Osteoblast (primary cell): ENCODE data around the gene NUAK2. TPM values are rescaled to one million over a fixed set of nuclear protein-coding genes. Genes with fewer than 3 reads are reported as not detected.

Experiments
- DNase-seq: peaks from one replicate; pipeline ENCODE4 v3.0.0; 2011; ENCODE audit warnings: low spot score, mixed read lengths; ENCODE audit not compliant: insufficient read length; ENCODE audit errors: missing footprints
- H2AFZ ChIP-seq: 2 replicates; pipeline ENCODE4 v1.6.0; 2011; ENCODE audit warnings: mild to moderate bottlenecking, low read length
- H3K27ac ChIP-seq: 2 replicates; pipeline ENCODE4 v1.5.1; 2011; ENCODE audit warnings: mild to moderate bottlenecking, low read depth, low read length, moderate library complexity
- H3K27me3 ChIP-seq: 2 replicates; pipeline ENCODE4 v1.6.0; 2012; ENCODE audit warnings: mild to moderate bottlenecking, control low read depth, inconsistent platforms, low read length, moderate library complexity; ENCODE audit not compliant: insufficient read depth
- H3K36me3 ChIP-seq: 2 replicates; pipeline ENCODE4 v1.5.1; 2011; ENCODE audit warnings: mild to moderate bottlenecking, low read length, control low read depth, moderate library complexity; ENCODE audit not compliant: insufficient read depth
- H3K4me1 ChIP-seq: 2 replicates; pipeline ENCODE4 v1.5.1; 2011; ENCODE audit warnings: mild to moderate bottlenecking, low read length, control low read depth, moderate library complexity; ENCODE audit not compliant: insufficient read depth
- H3K4me2 ChIP-seq: 2 replicates; pipeline ENCODE4 v1.6.0; 2011; ENCODE audit warnings: mild to moderate bottlenecking, low read length; ENCODE audit not compliant: insufficient read depth
- H3K4me3 ChIP-seq: fragments of 200-600 bp; sonication (generic); 3 replicates; pipeline ENCODE4 v1.5.1; 2012; ENCODE audit warnings: mild to moderate bottlenecking, low read length, inconsistent platforms; ENCODE audit not compliant: insufficient read depth
- H3K79me2 ChIP-seq: 2 replicates; pipeline ENCODE4 v1.6.0; 2012; ENCODE audit warnings: mild to moderate bottlenecking, low read length, control low read depth, inconsistent platforms; ENCODE audit not compliant: insufficient read depth
- H3K9me3 ChIP-seq: 2 replicates; pipeline ENCODE4 v1.5.1; 2011; ENCODE audit warnings: low read depth, low read length, control low read depth
- H4K20me1 ChIP-seq: 2 replicates; pipeline ENCODE4 v1.6.0; 2012; ENCODE audit warnings: mild to moderate bottlenecking, low read length, control low read depth; ENCODE audit not compliant: insufficient read depth
- CTCF ChIP-seq: IDR thresholded peaks from 2 replicates; pipeline ENCODE4 v1.5.1; 2011; ENCODE audit warnings: mild to moderate bottlenecking, low read depth, low read length, moderate library complexity; ENCODE audit errors: extremely low read depth
- total RNA-seq: library from RNA; depleted of rRNA; stranded (reverse); fragments of >200 nt; gene quantifications from 2 replicates; pipeline ENCODE4 v1.2.3, GENCODE V29; 2012

Gene NUAK2
- total RNA-seq, 1 donor, result 3.6 TPM

- peaks cover 90% of the 10 kb centered on the region for H3K36me3 ChIP-seq
- H3K27ac ChIP-seq, result peak overlapping the region; percentile 29
- peaks cover 33% of the 10 kb centered on the region for H3K79me2 ChIP-seq
- H2AFZ ChIP-seq, result no peak overlapping the region
- H3K4me1 ChIP-seq, result peaks cover 5% of the 10 kb centered on the region
- H3K4me2 ChIP-seq, result no peak overlapping the region
- no peak overlapping the region for H3K4me3 ChIP-seq
- H3K9me3 ChIP-seq, result no peaks in the 10 kb centered on the region
- peaks cover 4% of the 10 kb centered on the region for H4K20me1 ChIP-seq
- H3K27me3 ChIP-seq, result no peaks in the 10 kb centered on the region
- no peak for TF ChIP-seq CTCF
- DNase-seq, result no peak
Observed at GRCh38 chr1:205306929-205307566, 14.5 kb downstream of the NUAK2 start.

GRCh38 chr1:205304695-205305070 lies 16.9 kb downstream of the NUAK2 start:
- TF ChIP-seq CTCF, result no peak
- no peak overlapping the region for H3K4me2 ChIP-seq
- H2AFZ ChIP-seq, result no peak overlapping the region
- peaks cover 66% of the 10 kb centered on the region for H3K36me3 ChIP-seq
- no peak overlapping the region for H3K4me3 ChIP-seq
- H3K9me3 ChIP-seq, result no peaks in the 10 kb centered on the region
- peaks cover 10% of the 10 kb centered on the region for H3K79me2 ChIP-seq
- H3K27me3 ChIP-seq, result no peaks in the 10 kb centered on the region
- H4K20me1 ChIP-seq, result peaks cover under 1% of the 10 kb centered on the region
- peak overlapping the region; percentile 42 for H3K27ac ChIP-seq
- H3K4me1 ChIP-seq, result peaks cover 27% of the 10 kb centered on the region
- DNase-seq, result no peak

- no peak for TF ChIP-seq CTCF
- H3K9me3 ChIP-seq, result no peaks in the 10 kb centered on the region
- peaks cover 27% of the 10 kb centered on the region for H3K4me1 ChIP-seq
- H3K27me3 ChIP-seq, result no peaks in the 10 kb centered on the region
- no peak overlapping the region for H3K4me2 ChIP-seq
- no peaks in the 10 kb centered on the region for H4K20me1 ChIP-seq
- peaks cover 9% of the 10 kb centered on the region for H3K79me2 ChIP-seq
- DNase-seq, result no peak
- peaks cover 61% of the 10 kb centered on the region for H3K36me3 ChIP-seq
- H3K27ac ChIP-seq, result no peak overlapping the region
- H2AFZ ChIP-seq, result no peak overlapping the region
- no peak overlapping the region for H3K4me3 ChIP-seq
Observed at GRCh38 chr1:205304046-205304694, 17.4 kb downstream of the NUAK2 start.

- Histone ChIP-seq H3K9me3 (no peaks in the 10 kb centered on the region), H3K4me3 (no peak overlapping the region), H2AFZ (no peak overlapping the region), H4K20me1 (no peaks in the 10 kb centered on the region), H3K4me2 (no peak overlapping the region), H3K4me1 (peaks cover 34% of the 10 kb centered on the region), H3K36me3 (peaks cover 53% of the 10 kb centered on the region), H3K27me3 (no peaks in the 10 kb centered on the region), H3K27ac (no peak overlapping the region), H3K79me2 (peaks cover 3% of the 10 kb centered on the region)
- TF ChIP-seq CTCF, result no peak
- DNase-seq, result peak; percentile 58
Observed at GRCh38 chr1:205303247-205303888, 18.2 kb downstream of the NUAK2 start.
